NCI-H146 (cell line): Measurements from ENCODE around the gene EIPR1.
"Not testable (repeated sequence)": the region's sequence is repeated elsewhere in the genome, so short reads cannot be mapped to it uniquely, and the experiment has no call there.

Experiments used
- DNase-seq: peaks from one replicate; lab custom pipeline; 2025; lab: John Stamatoyannopoulos, UW

The EIPR1 gene

GRCh38 chr2:3211256-3212060, 166.2 kb downstream of the EIPR1 start:
- DNase-seq, result no peak

DNA sequence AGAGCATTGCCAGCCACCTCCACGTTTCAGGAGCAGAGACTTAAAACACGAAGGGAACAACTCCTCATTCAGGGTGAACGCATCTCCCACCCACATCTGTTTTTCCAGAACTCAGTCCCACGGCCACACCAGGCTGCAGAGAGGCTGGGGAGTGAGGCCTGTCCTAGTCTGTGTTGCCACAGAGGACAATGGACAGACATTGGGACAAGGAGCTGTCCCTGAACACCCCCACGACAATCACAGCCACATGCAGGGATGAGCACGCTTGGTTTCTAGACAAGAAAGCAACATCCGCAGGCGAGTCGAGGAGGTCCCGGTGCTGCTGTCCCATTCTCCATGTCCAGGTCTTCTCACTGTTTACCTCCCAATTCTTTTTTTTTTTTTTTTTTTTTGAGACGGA, 167.4 kb downstream of the EIPR1 start:
- DNase-seq, result no peak

GRCh38 chr2:3209258-3209657, 168.4 kb downstream of the EIPR1 start:
- no peak for DNase-seq

- DNase-seq, result no peak
Measured at GRCh38 chr2:3208591-3208990, 169.0 kb downstream of the EIPR1 start.

DNA sequence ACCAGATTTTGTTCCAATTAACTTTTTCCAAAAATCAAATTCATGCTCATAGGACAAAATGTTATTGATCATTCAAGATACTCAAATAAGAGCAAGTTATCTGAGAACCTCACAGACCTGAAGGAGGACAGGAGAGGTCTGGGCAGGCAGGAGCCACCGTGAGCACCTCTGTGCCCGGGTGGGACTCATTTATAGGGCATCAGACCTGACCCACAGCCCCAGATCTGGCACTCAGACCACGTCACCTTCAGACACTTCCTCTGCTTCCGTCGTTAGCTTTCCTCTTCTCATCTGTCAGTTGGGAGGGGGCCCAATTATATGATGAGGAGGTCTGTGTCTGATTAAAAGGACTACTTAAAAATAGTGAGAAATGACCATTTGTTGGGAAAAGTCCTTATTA, 169.4 kb downstream of the EIPR1 start:
- DNase-seq, result no peak

- no peak for DNase-seq
Measured at GRCh38 chr2:3207091-3207491, 170.5 kb downstream of the EIPR1 start.

- DNase-seq, result no peak
Measured at GRCh38 chr2:3205845-3206244, 171.8 kb downstream of the EIPR1 start.

GRCh38 chr2:3204031-3204821, 173.4 kb downstream of the EIPR1 start:
- DNase-seq, result no peak

GRCh38 chr2:3203497-3204019, 174.1 kb downstream of the EIPR1 start:
- no peak for DNase-seq

DNA sequence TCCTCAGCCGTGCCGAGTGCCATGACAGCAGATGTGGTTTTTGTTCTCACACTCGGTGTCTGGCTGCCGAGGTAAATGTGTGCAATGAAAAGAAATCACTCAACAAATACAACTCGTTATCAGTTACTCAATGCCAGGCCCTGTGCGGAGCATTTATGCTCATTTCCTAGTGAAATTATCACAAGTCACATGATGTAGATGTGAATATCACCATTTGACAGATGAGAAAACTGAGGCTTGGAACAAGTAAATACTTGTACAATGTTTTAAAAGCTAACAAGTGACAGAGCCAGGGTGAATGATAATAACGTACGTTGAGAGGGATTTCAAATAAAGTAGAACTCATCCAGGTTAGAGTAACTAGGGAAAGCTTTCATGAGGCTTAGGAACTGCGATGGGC, 174.7 kb downstream of the EIPR1 start:
- no peak for DNase-seq

GRCh38 chr2:3201281-3201680, 176.3 kb downstream of the EIPR1 start:
- DNase-seq, result no peak

GRCh38 chr2:3200420-3200939, 177.1 kb downstream of the EIPR1 start:
- no peak for DNase-seq

- DNase-seq, result no peak
Measured at GRCh38 chr2:3199627-3200345, 177.8 kb downstream of the EIPR1 start.

GRCh38 chr2:3198671-3199192, 178.9 kb downstream of the EIPR1 start:
- not testable (repeated sequence) for DNase-seq

- DNase-seq, result no peak
Measured at GRCh38 chr2:3198119-3198518, 179.5 kb downstream of the EIPR1 start.

DNA sequence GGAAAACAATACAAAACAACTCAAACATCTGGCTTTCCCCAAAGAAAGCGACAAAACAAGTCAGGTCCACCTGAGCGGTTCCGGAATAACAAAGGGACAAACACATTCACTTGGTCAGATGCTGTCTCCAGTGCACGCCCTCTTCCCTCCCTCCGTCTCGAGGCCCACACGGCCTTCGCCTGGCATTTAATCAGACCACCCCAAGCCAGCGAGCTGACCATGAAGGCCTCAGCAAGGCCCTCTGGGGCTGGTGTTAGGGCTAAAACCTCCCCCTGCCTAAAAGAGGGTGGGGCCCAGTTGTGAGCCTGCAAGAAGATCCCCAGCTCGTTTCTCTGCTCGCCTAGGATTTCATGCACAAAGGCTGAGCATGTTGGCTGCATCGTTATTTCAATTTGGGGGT, 180.3 kb downstream of the EIPR1 start:
- DNase-seq, result no peak

DNA sequence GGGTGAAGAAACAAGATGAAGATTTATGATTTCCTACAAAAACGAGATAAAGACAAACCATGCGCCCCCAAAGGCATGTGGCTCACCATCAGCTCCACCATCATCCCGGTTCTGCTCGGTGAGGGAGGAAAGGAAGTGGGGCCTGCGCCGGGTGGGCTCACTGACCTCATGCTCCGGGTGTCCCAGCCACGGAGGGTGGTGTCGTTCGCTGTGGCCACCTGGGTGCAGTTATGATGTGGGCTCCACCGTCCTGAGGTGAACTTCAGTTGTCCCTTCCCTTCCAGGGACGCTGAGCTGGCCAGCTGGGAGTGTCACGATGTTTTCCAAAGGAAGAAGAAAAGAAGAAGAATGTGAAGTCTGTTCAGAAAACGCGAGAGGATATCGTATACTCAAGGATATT, 180.9 kb downstream of the EIPR1 start:
- no peak for DNase-seq

DNA sequence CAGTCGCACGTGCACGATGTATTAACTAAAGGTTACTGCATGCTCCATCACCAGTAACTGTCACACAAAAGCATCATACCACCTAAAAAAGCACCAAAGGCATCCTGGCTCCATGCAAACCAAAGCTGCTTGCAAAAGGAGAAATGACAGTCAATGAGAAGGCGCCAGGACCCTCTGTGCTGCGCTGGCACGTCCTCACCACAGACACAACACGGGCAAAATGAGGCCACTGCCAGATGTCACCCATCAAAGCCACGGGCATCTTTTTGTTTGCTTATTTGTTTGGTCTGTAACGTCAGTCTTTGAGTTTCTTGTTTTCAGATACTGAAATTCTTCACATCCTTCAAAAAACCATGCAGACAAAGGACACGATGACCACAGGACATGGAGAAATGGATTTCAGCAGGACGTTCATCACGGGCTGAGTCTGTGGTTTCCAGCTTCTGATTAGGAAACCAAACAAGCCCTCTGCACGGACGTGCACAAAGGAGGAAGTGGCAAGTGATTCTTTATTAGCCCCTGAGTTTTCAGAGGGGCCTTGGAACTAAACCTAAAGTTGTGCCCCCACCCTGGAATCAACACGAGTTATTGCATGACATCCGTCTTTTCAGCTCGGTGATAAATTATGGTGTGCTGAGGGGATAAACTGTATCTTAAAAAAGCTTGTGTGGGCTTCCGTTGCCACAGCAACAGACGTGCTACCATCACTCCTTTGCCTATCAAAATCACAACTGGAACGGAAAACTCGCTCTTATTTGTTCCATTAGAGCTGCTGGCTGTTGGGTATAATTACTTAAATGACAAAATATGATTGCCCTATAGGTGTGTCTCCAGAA, 181.8 kb downstream of the EIPR1 start:
- DNase-seq, result no peak

DNA sequence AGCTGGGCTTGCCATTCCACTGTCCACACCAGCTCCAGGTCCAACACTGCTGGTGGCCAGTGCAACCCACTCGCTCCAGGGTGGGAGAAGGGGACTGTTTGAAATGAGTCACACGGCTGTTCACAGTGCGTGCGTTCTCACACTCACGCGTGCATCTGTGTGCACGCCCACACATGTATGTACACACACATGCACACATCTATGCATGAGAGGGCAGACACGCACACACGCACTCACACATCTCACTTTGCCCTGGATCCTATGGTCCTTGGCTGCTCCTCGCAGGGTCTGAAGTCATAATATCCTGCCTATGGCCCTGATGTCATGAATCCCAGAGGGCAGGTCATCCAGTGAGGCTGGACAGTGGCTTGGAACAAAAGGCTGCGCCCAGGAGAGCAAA, 182.8 kb downstream of the EIPR1 start:
- DNase-seq, result no peak

DNA sequence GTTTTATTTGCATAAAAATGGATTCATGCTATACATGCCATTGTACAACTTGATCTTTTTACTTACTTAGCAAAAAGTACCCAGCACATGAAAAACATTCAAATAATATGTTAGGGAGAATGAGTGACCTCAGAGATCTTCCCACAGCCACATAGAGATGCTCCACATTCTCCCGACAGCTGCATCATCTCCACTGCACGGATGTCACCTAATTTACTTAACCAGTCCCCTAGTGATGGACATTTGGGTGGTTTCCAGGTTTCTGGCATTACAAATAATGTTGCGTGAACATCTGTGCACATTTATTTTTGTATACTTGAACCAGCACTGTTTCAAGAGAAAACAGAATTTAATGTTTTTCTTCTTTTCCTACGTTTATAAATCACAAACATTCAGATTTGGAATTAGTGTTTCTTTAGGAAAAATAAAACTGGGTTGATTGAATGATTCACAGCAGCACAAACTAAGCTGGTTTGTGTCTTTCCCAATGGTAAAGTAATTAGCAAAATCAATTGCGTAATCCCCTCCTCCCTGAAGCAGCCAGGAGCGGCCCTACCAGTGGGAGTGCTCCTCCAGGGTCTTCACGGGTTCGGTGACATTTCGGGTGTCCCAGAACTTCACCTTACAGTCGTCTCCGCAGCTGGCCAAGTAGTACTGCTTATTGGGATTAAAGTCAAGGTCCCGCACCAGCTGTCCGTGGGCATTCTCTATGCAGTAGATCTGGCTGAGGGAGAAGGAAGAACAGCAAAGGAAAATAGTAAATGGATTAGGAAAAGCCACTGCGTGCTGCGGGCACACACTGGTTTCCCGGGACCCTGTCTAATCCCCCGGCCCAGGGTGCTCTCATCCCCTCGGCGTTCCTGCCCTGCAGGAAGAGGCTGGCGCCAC, 183.9 kb downstream of the EIPR1 start:
- no peak for DNase-seq
